Renal pelvis (tissue), 4 donors: ENCODE results near the gene GAS6. TPM values are rescaled to one million over a fixed set of nuclear protein-coding genes. Genes with fewer than 3 reads are reported as not detected.
"Not testable (repeated sequence)": the region's sequence is repeated elsewhere in the genome, so short reads cannot be mapped to it uniquely, and the experiment has no call there.

Source experiments
- DNase-seq: peaks from one replicate; pipeline ENCODE4 v3.0.0-alpha.2; 2013
- polyA plus RNA-seq, 3 donors: library from polyadenylated mRNA; unstranded; fragments of 120-200 nt; gene quantifications; one replicate each; pipeline ENCODE4 v1.2.1, GENCODE V29; 2013; ENCODE audit not compliant: insufficient read length in 3 of 3

The GAS6 gene
- polyA plus RNA-seq, 3 donors = 28.5 to 32.7 (median 30.4) TPM

DNA sequence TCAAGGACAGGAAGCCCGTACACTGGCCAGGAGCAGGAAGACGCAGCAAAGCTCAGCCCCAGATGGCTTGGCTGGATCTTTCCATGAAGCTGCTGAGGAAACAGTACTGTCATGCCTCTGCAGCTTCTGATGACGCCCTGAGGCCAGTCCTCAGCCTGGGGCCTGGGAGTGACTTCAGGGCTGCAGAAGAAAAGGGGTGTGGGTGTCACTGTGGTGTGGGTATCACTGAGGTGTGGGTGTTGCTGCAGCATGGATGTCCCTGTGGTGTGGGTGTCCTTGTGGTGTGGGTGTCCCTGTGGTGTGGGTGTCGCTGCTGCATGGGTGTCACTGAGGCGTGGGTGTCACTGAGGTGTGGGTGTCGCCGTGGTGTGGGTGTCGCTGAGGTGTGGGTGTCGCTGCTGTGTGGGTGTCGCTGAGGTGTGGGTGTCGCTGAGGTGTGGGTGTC is 12.0 kb upstream of the GAS6 start:
- DNase-seq = no peak

DNA sequence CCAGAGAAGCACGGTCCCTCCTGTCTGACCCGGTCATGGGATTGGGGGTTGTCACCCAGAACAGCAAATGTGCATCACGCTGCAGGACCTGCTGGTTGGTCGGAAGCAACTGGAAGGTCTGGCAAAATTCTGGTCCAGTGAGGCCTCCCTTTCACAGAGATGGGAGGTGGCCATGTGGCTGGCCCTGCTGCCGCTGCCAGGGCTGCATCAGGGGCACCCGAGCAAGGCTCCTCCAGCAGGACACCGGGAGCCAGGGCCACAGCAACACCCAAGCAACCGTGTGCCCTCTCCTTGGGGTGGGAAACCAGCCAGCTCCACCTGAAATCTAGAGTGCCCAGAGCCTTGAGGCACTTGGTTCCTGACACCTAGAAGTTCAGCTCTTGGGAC is 11.5 kb upstream of the GAS6 start:
- no peak for DNase-seq

DNA sequence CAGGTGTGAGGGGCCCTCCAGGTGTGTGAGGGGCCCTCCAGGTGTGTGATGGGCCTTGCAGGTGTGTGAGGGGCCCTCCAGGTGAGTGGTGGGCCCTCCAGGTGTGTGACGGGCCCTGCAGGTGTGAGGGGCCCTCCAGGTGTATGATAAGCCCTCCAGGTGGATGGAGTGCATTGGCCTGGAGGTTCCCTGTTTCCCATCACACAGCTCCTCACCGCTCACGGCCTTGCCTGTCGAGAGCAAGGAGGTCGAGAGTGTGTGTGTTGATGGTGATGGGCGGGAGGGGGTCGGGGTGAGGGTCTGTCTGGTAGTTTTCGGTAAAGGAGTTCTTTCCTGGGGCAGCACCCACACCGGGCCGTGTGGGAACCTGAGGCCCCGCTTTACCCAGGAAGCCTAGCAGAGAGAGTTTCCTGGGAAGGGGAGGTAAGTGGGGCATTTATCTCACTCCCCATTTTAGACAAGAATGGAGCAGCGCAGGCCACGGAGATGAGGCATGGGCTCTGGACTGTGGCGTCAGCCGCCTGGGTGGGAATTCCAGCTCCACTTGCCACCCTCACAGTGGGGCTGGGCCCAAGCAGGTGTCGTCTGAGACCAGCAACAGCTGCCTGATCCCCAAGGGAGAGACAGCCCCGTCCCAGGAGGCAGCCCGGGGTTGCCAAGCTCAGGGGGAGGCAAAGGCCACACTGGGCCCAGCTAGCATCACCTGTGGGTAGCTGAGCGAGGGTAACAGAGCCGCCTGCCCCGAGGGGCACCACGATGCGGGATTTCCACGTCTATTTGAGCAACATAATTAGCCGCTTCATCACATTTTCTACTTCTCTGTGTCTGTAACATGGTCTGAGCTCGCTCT is 10.9 kb upstream of the GAS6 start:
- DNase-seq = no peak

DNA sequence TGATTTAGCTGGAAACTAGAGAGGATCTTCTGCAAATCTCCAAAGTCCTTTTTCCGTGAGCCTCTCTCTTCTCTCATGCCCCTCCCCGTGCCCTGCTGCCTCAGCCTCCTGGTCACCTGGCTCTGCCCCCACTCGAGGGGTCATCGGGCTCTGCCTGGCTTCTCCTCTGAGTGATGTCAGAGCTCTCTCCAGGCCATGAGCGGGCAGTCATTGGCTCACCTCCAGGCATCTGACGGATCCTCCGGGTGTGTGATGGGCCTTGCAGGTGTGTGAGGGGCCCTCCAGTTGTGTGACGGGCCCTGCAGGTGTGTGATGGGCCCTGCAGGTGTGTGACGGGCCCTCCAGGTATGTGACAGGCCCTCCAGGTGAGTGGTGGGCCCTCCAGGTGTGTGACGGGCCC is 10.3 kb upstream of the GAS6 start:
- DNase-seq = no peak

DNA sequence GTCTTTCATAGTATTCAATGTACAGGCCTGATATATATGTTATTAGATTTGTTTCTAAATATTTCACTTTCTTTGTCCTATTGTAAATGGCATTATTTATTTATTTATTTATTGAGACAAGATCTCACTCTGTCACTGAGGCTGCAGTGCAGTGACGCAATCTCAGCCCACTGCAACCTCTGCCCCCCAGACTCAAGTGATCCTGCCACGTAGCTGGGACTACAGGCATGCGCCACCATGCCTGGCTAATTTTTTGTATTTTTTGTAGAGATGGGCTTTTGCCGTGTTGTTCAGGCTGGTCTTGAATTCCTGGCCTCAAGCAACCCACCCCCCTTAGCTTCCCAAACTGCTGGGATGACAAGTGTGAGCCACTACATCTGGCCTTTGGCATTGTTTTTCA is 5.4 kb upstream of the GAS6 start:
- no peak for DNase-seq

DNA sequence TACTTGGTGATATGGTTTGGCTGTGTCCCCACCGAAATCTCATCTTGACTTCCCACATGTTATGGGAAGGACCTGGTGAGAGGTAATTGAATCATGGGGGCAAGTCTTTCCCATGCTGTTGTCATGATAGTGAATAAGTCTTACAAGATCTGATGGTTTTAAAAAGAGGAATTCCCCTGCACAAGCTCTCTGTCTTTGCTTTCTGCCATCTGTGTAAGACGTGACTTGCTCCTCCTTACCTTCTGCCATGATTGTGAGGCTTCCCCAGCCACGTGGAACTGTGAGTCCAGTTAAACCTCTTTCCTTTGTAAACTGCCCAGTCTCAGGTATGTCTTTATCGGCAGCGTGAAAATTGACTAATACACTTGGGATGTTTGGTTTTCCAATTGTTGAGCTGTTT is 4.0 kb upstream of the GAS6 start:
- DNase-seq = not testable (repeated sequence)

DNA sequence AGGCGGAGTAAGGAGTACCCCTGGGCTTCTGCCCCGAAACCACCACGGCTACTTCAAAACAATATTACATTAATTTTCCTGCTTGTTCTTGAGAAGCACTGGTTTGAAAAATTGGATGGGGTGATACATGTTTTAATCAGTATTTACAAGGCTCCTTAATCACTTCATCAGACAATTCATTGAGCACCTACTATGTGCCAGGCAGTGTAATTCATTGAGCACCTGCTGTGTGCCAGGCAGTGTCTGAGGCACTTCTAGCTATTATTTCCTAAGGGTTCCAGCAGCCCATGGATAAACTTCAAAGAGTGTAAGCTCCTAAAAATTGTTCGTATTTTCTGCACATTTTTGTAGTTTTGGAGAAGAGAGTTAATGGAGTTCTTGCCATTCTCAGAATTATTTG is 1.6 kb upstream of the GAS6 start:
- DNase-seq = no peak

DNA sequence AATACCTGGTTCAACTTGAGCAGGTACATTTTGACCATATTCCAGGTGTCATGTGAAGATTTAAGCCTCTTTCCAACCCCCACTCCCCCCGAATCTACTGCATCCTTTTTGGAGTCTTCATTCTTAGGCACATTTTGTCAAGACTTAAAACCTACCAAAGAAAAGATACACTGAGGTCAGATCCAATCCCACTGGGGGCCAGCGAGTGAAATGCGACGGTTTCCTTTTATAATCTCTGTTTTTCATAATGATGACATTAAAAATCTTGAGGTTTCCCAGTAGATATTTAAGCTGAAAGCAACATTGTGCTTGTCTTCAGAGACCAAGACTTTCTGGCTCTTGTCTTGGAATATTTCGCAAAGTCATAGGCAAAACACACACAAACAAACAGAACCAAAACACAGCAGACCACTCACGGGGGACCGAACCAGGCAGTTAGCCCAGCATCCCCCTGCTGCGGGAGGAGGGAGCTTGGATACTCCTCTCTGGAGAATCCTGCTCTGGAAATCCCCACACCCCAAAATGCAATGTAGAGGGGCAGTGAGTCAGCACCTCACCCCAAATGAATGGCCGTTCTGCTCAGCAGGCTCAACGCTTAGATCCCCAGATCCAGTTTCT is 506 bp upstream of the GAS6 start:
- no peak for DNase-seq

DNA sequence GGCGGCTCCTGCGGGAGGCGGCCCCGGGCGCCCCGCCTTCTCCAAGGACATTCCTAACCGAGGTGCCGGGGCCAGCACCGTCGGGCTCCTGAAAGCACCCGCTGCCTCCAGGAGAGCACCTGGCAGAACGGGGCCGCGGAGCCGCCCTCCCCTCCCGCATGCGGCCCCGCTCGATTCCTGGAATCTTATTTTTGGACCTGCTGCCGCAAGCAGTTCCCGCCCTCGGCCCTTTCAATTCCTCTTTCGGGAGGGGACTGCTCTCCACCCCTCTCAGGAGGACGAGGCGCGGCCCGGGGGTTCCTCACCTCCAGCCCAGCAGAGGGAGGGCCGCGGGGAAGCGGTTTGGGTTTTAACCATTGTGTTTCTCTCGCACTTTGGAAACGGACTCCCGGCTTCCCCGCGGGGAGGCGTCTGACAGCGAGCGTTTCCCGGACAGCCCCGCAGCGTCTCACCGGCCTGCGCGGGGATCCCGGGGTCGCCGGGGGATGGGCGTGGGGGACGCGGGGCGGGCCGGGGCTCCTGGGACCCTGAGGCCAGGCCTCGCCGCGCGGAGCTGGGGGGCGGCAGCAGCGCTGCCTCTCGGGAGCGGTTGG is 849 bp downstream of the GAS6 start:
- DNase-seq = no peak

DNA sequence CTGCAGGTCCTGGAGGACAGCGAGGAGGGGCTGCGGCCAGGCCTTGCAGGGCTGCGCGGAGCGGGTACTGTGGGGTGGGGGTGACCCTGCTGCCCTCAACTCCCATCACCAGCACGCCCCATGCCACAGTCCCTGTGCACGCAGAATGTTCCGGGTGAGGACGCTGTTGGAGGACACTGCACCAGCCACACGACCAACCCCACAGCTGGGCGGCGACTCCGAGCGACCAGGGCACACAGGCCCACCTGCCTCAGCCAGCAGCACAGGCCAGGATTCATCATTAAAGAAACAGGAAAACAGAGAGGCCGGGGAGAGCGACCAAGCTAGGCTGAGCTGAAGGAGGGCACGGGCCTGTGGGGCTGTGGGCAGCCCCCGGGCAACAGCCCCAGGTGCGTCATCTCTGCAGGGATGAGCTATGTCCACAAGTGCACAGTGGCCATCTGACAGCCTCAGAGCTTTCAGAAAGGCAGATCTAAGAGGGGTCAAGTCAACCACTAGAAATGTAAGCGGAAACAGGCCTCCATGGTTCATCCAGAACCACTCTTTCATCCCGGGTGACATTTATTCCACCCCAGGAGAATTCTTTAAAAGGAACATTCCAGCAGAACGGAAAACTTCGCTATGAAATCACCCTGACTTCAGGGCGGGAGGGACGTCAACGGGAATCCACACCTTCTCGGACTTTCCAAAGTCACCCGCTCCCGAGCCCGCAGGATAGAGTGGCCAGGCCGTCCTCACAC is 1.5 kb downstream of the GAS6 start:
- no peak for DNase-seq

DNA sequence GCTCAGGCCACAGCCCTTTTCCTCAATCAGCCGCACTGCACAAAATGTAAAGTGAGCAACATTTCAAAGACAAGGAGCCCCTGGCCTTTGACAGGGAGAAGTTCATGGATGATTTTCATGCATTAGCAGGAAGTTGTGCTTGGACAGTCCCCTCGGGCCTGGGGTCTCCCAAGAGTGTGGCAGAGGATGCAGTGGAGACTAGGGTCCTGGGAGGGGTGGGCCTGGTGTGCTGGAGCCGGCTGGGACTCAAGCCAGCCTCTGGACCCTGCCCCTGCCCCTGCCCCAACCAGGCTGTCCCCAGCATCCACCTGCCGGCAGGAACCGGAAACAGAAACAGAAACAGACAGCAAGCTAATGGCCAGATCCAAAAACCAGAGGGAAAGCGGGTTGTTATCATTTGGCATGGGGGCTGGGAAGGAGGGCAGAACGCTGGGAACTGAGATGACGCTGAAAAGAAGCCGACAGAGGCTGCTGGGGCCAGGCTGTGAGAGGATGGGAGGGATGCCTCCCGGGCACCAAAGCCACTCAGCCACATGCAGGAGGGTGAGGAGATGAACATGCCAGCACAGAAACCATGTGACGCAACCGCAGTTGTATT is 2.3 kb downstream of the GAS6 start:
- DNase-seq = no peak

DNA sequence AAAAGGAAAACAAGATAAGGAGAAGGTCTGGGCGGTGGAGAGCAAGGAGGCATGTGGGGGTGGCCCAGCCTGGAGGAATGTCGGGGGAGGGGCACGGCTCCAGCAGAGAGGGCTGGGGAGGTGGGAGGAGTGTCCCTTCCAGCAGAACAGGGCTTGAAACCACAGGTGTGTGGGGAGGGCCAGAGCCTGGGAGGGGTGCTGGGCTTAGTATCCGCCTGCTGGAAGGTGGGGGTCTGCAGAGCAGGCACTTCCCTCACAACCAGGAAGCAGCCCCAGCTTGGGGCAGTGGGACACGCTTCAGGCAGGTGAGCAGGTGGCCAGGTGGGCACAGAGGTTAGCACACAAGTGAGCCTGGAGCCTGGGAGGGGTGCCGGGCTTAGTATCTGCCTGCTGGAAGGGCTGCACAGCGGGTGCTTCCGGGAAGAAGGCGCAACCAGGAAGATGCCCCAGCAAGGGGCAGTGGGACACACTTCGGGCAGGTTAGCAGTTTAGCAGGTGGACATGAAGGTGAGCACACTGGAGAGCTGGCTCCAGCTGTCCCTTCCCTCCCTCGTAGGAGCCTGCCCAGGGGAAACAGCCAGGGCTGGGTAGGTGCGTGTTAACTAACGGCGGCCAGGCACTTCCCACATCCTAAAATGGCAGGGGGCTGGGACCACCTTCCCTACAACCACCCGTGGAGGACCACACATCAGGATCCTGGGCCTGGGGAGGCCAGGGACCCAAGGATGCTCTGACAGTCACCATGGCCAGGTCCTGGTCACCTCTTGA is 3.0 kb downstream of the GAS6 start:
- peak; percentile 63 for DNase-seq

DNA sequence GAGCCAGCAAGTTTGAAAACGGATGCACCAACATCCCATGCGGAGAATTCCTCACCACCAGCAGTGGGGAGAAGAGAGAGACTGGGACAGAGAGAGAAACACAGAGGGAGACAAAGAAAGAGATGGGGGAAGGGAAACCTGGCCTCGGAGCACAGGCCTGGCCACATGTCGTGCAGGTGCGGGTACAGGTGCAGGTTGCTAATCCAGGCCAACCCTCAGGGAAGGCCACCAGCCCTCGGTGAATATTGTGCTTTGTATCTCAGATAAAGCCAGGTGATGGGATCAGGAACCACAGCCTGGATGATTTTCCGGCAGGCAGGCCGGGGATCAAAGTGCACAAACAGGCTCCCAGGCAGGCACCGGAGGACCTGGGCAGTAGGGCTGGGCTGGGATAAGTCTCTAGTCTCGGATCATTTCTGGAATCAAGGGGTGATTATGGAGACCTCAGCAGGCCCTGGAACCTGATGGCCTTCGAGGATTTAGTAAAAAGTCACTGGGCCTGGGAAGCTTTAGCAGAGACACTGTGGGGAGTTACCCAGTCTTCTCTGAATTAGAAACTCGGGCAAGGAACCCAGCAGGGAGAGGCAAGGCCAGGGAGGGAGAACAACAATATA is 3.7 kb downstream of the GAS6 start:
- DNase-seq = no peak

DNA sequence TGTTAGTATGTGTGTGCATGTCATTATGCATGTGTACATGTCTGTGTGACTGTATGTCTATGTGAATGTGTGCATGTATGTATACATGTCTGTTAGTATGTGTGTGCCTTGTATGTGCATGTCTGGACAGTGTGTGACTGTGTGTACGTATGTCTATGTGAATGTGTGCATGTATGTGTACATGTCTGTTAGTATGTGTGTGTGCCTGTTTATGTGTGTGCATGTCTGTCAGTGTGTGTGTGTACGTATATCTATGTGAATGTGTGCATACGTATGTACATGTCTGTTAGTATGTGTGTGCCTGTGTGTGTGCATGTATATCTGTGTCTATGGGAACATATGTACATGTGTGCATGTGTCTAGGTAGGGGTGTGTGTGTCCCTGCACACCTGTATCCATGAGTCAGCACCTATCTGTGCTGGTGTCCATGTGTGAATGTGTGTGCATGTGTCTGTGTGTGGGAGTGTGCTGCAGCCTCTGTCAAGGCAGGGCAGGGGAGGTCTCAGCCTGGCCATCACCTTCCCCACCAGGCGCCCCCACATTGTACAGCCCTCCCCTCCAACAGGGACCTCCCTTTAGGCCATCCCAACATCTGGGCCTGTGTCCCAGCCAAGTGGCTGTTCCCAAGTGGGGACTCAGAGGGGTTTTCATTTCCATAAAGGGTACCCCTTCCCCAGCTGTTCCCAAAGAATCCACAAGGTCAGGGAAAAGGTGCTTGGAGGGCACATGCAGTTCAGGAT is 4.4 kb downstream of the GAS6 start:
- DNase-seq = no peak

DNA sequence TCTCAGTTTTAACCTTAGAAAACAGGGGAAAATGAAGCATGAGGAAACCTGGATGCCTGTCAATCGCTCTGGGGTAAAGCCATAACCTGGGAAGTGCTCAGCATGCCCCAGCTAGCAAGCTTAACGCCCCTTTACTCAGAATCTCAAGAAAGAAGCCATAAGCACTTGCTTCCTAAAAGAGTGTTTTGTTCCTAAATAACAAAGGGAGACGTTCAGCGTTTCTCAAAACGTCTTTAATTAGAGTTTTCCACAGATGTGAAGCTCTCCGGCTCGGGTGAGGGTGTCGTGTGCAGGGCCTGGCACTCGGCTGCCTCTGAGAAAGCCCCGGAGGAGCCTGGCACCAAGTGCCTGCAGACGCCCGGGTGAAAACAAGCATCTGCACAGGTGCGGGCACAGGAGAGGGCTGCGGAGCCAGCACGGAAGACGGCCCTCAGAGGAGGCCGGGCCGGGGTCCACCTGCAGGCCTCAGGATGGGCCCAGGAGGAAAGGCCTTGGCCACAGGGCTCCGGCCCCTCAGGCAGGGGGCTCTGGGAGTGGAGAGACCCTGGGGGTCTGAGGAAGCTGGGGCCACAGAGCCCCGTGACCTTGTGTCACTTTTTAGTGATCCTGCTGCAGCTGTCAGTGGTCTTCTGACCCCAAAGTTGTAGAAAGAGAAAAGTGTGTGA is 6.2 kb downstream of the GAS6 start:
- no peak for DNase-seq

DNA sequence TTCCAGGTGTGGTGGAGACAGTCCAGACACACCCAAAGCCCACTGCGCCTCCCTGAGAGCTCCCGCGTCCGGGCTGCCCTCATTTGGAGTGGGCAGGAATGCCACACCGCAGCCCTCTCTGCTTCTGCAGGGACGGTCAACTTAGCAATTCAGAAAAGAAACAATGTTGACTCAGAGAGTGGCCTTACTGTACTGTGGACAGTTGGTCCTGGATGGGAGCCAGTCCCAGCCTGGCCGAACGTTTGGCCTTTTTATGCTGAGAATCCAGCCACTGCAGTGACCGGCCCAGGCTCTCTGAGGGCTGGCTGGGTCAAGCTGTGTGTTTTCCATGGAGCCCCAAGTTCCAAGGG is 7.2 kb downstream of the GAS6 start:
- DNase-seq = no peak

DNA sequence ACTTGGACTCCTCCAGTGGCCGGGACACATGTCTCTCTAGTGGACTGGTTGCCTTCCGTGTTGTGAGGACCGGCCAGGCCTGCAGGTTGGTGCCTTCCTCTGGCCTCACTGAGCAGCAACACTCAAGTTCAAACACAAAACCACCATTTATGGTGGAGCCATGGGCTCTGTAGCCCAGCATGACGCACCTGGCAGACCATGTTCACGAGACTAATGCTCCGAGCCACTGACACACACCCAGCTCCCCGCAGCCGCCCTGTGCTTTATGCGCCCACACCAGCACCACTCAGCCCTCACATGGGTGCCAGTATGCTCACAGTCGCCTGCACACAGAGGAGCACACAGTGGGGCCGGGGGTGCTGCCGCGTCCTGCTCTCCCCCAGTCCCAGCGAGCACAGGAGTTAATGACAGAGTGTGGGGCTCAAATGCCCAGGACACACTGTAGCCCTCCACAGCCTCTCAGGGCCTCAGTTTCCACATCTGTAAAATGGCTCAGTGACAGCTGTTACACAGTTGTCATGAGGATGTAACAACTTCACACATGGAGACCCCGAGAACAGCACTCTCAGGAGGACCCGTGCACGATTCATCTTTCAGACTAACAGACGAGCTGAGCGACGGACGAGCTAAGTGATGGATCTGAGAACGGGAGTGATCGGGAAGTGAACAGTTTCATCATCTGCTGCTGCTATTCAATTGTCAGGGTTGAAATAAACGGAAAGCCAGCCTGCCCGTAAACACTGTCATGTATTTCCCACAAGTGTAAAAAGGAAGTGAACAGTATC is 7.8 kb downstream of the GAS6 start:
- DNase-seq = no peak

DNA sequence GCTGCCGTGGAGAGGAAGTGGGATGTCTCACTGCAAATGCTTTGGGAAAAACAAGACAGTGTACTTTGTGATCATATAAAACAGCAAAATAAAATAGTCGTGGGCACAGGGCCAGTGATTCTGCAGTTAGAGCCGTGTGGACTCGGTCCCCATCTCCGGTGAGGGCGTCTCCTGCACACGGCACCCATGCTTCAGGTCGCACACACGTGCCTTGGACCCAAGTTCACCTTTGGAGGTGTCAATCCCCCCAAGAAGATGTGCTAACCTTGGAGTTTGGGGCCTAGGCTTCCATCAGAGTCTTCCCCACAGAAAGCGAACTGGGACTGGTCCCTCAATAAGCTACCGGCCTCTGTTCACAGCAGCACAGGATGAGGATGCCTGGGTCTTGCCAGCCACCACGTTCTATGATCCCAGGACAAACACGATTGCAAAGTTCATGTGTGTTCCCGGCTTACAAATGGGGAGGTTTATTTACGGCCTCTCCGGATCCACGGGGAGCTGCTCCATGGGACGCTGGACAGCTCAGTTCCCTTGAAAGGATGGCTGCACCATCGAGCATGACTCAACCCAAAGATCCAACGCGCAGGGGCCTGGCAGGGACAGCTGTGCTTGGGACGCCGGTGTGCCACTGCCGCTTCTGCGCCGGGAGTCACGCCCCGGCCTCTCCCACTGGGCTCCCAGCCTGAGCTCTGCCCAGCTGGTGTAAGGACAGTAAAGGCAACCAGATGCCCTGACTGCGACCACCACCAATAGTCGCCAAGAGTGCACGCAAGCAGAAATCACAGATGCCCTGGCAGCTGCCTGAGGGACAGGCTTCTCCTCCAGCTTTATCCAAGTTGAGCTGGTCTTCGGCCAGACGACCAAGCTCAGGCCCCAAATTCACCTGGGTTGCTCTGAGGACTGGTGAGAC is 8.6 kb downstream of the GAS6 start:
- no peak for DNase-seq
